Liver (tissue), 3 donors: ENCODE data around the gene ZNF117.

Source experiments
- EGR1 ChIP-seq, 2 donors: IDR thresholded peaks; 2 replicates each; pipeline ENCODE4 v1.6.1; 2016 to 2018; ENCODE audit warnings: antibody characterized with exemption in 2 of 2, low read depth in 2 of 2
- FOXA1 ChIP-seq: IDR thresholded peaks from 2 replicates; pipeline ENCODE4 v1.6.1; 2016; ENCODE audit warnings: antibody characterized with exemption
- GABPA ChIP-seq, 2 donors: IDR thresholded peaks in 1 of 2; conservative IDR thresholded peaks in 1 of 2; 2 replicates each; pipeline ENCODE4 v1.6.1; 2016; ENCODE audit warnings: antibody characterized with exemption in 2 of 2, mild to moderate bottlenecking in 1 of 2, moderate library complexity in 1 of 2
- JUND ChIP-seq, 2 donors: IDR thresholded peaks; 2 replicates each; pipeline ENCODE4 v1.6.1; 2016; ENCODE audit warnings: antibody characterized with exemption in 2 of 2
- MAX ChIP-seq: IDR thresholded peaks from 2 replicates; pipeline ENCODE4 v1.6.1; 2016; ENCODE audit warnings: antibody characterized with exemption
- RAD21 ChIP-seq, 2 donors: IDR thresholded peaks; 2 replicates each; pipeline ENCODE4 v1.6.1; 2016; ENCODE audit warnings: antibody characterized with exemption in 2 of 2, mild to moderate bottlenecking in 2 of 2
- RXRA ChIP-seq, 2 donors: IDR thresholded peaks; 2 replicates each; pipeline ENCODE4 v1.6.1; 2017 to 2018; ENCODE audit warnings: antibody characterized with exemption in 2 of 2, mild to moderate bottlenecking in 1 of 2
- SP1 ChIP-seq: IDR thresholded peaks from 2 replicates; pipeline ENCODE4 v1.6.1; 2018; ENCODE audit warnings: antibody characterized with exemption, mild to moderate bottlenecking
- TAF1 ChIP-seq: conservative IDR thresholded peaks from 2 replicates; pipeline ENCODE4 v1.6.1; 2016; ENCODE audit warnings: antibody characterized with exemption, mild to moderate bottlenecking
- YY1 ChIP-seq: IDR thresholded peaks from 2 replicates; pipeline ENCODE4 v1.6.1; 2016; ENCODE audit warnings: antibody characterized with exemption, mild to moderate bottlenecking
- TF ChIP-seq, protein P1 (sequence below): IDR thresholded peaks from 2 replicates; pipeline ENCODE4 v1.6.1; 2016; ENCODE audit warnings: antibody characterized with exemption, mild to moderate bottlenecking
- TF ChIP-seq, protein P2 (sequence below): fragments of 150-350 bp; IDR thresholded peaks from 2 replicates; pipeline ENCODE4 v1.5.1; 2017; ENCODE audit warnings: improper control_type of control experiment, low read depth, low read length; ENCODE audit not compliant: missing input control
- TF ChIP-seq, protein P3 (sequence below): IDR thresholded peaks from 2 replicates; pipeline ENCODE4 v1.6.1; 2016; ENCODE audit warnings: antibody characterized with exemption
- TF ChIP-seq, protein P4 (sequence below): IDR thresholded peaks from 2 replicates; pipeline ENCODE4 v1.6.1; 2016; ENCODE audit warnings: antibody characterized with exemption
- donor health status: healthy.
- donor health status: healthy.

GRCh38 chr7:65001291-65001814, 10.5 kb upstream of the ZNF117 start:
- TF ChIP-seq, protein P1, sequence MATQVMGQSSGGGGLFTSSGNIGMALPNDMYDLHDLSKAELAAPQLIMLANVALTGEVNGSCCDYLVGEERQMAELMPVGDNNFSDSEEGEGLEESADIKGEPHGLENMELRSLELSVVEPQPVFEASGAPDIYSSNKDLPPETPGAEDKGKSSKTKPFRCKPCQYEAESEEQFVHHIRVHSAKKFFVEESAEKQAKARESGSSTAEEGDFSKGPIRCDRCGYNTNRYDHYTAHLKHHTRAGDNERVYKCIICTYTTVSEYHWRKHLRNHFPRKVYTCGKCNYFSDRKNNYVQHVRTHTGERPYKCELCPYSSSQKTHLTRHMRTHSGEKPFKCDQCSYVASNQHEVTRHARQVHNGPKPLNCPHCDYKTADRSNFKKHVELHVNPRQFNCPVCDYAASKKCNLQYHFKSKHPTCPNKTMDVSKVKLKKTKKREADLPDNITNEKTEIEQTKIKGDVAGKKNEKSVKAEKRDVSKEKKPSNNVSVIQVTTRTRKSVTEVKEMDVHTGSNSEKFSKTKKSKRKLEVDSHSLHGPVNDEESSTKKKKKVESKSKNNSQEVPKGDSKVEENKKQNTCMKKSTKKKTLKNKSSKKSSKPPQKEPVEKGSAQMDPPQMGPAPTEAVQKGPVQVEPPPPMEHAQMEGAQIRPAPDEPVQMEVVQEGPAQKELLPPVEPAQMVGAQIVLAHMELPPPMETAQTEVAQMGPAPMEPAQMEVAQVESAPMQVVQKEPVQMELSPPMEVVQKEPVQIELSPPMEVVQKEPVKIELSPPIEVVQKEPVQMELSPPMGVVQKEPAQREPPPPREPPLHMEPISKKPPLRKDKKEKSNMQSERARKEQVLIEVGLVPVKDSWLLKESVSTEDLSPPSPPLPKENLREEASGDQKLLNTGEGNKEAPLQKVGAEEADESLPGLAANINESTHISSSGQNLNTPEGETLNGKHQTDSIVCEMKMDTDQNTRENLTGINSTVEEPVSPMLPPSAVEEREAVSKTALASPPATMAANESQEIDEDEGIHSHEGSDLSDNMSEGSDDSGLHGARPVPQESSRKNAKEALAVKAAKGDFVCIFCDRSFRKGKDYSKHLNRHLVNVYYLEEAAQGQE = no peak
- no peak for TF ChIP-seq RAD21 (IDR thresholded peaks at IDR 0.05)
- TF ChIP-seq, protein P2, sequence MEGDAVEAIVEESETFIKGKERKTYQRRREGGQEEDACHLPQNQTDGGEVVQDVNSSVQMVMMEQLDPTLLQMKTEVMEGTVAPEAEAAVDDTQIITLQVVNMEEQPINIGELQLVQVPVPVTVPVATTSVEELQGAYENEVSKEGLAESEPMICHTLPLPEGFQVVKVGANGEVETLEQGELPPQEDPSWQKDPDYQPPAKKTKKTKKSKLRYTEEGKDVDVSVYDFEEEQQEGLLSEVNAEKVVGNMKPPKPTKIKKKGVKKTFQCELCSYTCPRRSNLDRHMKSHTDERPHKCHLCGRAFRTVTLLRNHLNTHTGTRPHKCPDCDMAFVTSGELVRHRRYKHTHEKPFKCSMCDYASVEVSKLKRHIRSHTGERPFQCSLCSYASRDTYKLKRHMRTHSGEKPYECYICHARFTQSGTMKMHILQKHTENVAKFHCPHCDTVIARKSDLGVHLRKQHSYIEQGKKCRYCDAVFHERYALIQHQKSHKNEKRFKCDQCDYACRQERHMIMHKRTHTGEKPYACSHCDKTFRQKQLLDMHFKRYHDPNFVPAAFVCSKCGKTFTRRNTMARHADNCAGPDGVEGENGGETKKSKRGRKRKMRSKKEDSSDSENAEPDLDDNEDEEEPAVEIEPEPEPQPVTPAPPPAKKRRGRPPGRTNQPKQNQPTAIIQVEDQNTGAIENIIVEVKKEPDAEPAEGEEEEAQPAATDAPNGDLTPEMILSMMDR = no peak
- TF ChIP-seq, protein P3, sequence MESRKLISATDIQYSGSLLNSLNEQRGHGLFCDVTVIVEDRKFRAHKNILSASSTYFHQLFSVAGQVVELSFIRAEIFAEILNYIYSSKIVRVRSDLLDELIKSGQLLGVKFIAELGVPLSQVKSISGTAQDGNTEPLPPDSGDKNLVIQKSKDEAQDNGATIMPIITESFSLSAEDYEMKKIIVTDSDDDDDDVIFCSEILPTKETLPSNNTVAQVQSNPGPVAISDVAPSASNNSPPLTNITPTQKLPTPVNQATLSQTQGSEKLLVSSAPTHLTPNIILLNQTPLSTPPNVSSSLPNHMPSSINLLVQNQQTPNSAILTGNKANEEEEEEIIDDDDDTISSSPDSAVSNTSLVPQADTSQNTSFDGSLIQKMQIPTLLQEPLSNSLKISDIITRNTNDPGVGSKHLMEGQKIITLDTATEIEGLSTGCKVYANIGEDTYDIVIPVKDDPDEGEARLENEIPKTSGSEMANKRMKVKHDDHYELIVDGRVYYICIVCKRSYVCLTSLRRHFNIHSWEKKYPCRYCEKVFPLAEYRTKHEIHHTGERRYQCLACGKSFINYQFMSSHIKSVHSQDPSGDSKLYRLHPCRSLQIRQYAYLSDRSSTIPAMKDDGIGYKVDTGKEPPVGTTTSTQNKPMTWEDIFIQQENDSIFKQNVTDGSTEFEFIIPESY = no peak
- TF ChIP-seq MAX = no peak
- TF ChIP-seq RXRA (IDR thresholded peaks at IDR 0.05) = no peak
- no peak for TF ChIP-seq JUND (IDR thresholded peaks at IDR 0.05)
- TF ChIP-seq GABPA (IDR thresholded peaks at IDR 0.05 in 1 of 2, conservative IDR thresholded peaks at IDR 0.05 in 1 of 2) = no peak
- TF ChIP-seq, protein P4, sequence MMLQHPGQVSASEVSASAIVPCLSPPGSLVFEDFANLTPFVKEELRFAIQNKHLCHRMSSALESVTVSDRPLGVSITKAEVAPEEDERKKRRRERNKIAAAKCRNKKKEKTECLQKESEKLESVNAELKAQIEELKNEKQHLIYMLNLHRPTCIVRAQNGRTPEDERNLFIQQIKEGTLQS = no peak
- TF ChIP-seq SP1 = no peak
- no peak for TF ChIP-seq YY1
- no peak for TF ChIP-seq EGR1 (IDR thresholded peaks at IDR 0.05; ENCODE audit: low read depth in 2 of 2)
- TF ChIP-seq FOXA1 = no peak
- TF ChIP-seq TAF1 = no peak
